ENCODE data around the gene ANKRD22. TPM values are rescaled to one million over a fixed set of nuclear protein-coding genes. Genes with fewer than 3 reads are reported as not detected.

The ANKRD22 gene
- total and polyA plus RNA-seq, 9 of the 15 experiments (the other 6 are each of a cell fraction or from before 2014, with no cell fraction given): not detected

- TF ChIP-seq L3MBTL2 (IDR thresholded peaks at IDR 0.05): no peak
- no peak for TF ChIP-seq PRPF4 (IDR thresholded peaks at IDR 0.05; ENCODE audit: insufficient read depth, low read depth, low read length, poor library complexity, severe bottlenecking)
- TF ChIP-seq SAFB2 (IDR thresholded peaks at IDR 0.05; ENCODE audit: borderline replicate concordance, low read depth, low read length, severe bottlenecking): no peak
- TF ChIP-seq FOS (IDR thresholded peaks at IDR 0.05; ENCODE audit: extremely low read depth, insufficient read length): no peak
- TF ChIP-seq TAF15 (IDR thresholded peaks at IDR 0.05; ENCODE audit: low read depth, low read length): no peak
- TF ChIP-seq ZNF75A (CRISPR knock-in tag; IDR thresholded peaks at IDR 0.05): no peak
- TF ChIP-seq ATF3 (IDR thresholded peaks at IDR 0.05): no peak
- no peak for TF ChIP-seq ATF3 (CRISPR knock-in tag; conservative IDR thresholded peaks at IDR 0.05)
- no peak for TF ChIP-seq SREBF1 (IDR thresholded peaks at IDR 0.05; ENCODE audit: borderline replicate concordance, low read depth, low read length)
- TF ChIP-seq NEUROD1 (IDR thresholded peaks at IDR 0.05; ENCODE audit: borderline replicate concordance, low read depth, low read length, partially characterized antibody): no peak
- TF ChIP-seq CLOCK (CRISPR knock-in tag; IDR thresholded peaks at IDR 0.05; ENCODE audit: borderline replicate concordance): no peak
- TF ChIP-seq SAFB (IDR thresholded peaks at IDR 0.05; ENCODE audit: borderline replicate concordance, low read depth, low read length): no peak
- no peak for TF ChIP-seq NFIX (CRISPR knock-in tag; IDR thresholded peaks at IDR 0.05; ENCODE audit: low read depth)
- TF ChIP-seq TRIM28 (IDR thresholded peaks at IDR 0.05): no peak
- no peak for TF ChIP-seq ZNF79 (CRISPR knock-in tag; IDR thresholded peaks at IDR 0.05; ENCODE audit: low read depth)
- TF ChIP-seq SMARCA5 (IDR thresholded peaks at IDR 0.05): no peak
- TF ChIP-seq PHF21A (IDR thresholded peaks at IDR 0.05; ENCODE audit: borderline replicate concordance, low read depth): no peak
- no peak for TF ChIP-seq HLTF (IDR thresholded peaks at IDR 0.05)
- no peak for TF ChIP-seq JUND (IDR thresholded peaks at IDR 0.05; ENCODE audit: borderline replicate concordance, low read depth, low read length)
- TF ChIP-seq JUND (tag; IDR thresholded peaks at IDR 0.05; ENCODE audit: borderline replicate concordance, low read depth, low read length): no peak
- FAIRE-seq (no peak), DNase-seq (ENCODE audit: extremely low read depth in 1 of 4, low spot score in 3 of 4) (no peak), ATAC-seq (no peak)
- no peak overlapping the region for H3K9ac ChIP-seq (ENCODE audit: insufficient read depth in 1 of 2, low read depth in 2 of 2, low read length in 2 of 2)
- in situ Hi-C loops (cut with MboI) (no loop called here), intact Hi-C loops (cut with micrococcal nuclease) (no loop called here)
- no peaks in the 10 kb centered on the region for H3K36me3 ChIP-seq (ENCODE audit: control insufficient read depth, insufficient read depth, low read length)
- H2AFZ ChIP-seq (ENCODE audit: low read depth, low read length): no peak overlapping the region
- H3K4me2 ChIP-seq (ENCODE audit: insufficient read depth, low read length): no peak overlapping the region
- H3K27ac ChIP-seq (ENCODE audit: extremely low read depth, low read depth, low read length): no peak overlapping the region
- H3K79me2 ChIP-seq (ENCODE audit: control insufficient read depth, insufficient read depth, low read length): no peaks in the 10 kb centered on the region
- CTCF ChIA-PET (ENCODE audit: low intra/inter-chr PET ratio): no interaction called here
- H3K27me3 ChIP-seq (ENCODE audit: control insufficient read depth in 2 of 2, insufficient read depth in 2 of 2, low read length in 2 of 2): no peaks in the 10 kb centered on the region
- no peaks in the 10 kb centered on the region for H3K9me1 ChIP-seq (ENCODE audit: control insufficient read depth, insufficient read depth, low read length)
- 2% methylated on average over 4 of the region's 4 CpGs for WGBS (ENCODE audit: insufficient coverage, low coverage, missing lambda C conversion rate)
- H3K9me3 ChIP-seq (replicated peaks; ENCODE audit: control insufficient read depth, insufficient read depth, low read depth, low read length): no peaks in the 10 kb centered on the region
- no peaks in the 10 kb centered on the region for H4K20me1 ChIP-seq (replicated peaks; ENCODE audit: control insufficient read depth, insufficient read depth, low read length)
- no TSS peak for BruUV-seq (replicated peaks)
- no peaks in the 10 kb centered on the region for H3K4me1 ChIP-seq (replicated peaks in 1 of 2; ENCODE audit: control insufficient read depth in 2 of 2, insufficient read depth in 2 of 2, low read length in 2 of 2)
- H3K4me3 ChIP-seq: no peak overlapping the region
- POLR2A ChIA-PET: no interaction called here
These were observed 8.5 kb downstream of the ANKRD22 start for GRCh38 chr10:88843171-88843570.

Measured in K562 (cell line).